ENCODE results near the gene STAT3. TPM values are rescaled to one million over a fixed set of nuclear protein-coding genes. Genes with fewer than 3 reads are reported as not detected.

The STAT3 gene
- polyA plus RNA-seq, 2 of the 4 experiments (the other 2 are of a cell fraction) = 72.8 to 97.8 TPM

- H3K4me3 ChIP-seq = no peak overlapping the region
Observed at GRCh38 chr17:42413464-42414040, 25.3 kb upstream of the STAT3 start.

More at GRCh38 chr17:42413464-42414040, 25.3 kb upstream of the STAT3 start:
- DNase-seq (ENCODE audit: low read depth in 1 of 2, low spot score in 1 of 2) (no peak), ATAC-seq (no peak), FAIRE-seq (no peak)
- Histone ChIP-seq H3K4me1 (peaks cover 64% of the 10 kb centered on the region), H3K9me3 (no peaks in the 10 kb centered on the region), H3K4me2 (no peak overlapping the region), H3K27ac (peak overlapping the region in 1 of 2 experiments; percentile 48; a peak in 3 of 6 replicates)
- TF ChIP-seq GATA3 (IDR thresholded peaks at IDR 0.05; ENCODE audit: borderline replicate concordance) (no peak), MAZ (IDR thresholded peaks at IDR 0.05; ENCODE audit: borderline replicate concordance, low read depth, low read length) (no peak), RNF2 (IDR thresholded peaks at IDR 0.05; ENCODE audit: borderline replicate concordance, low read depth) (no peak), FOSB (CRISPR knock-in tag; IDR thresholded peaks at IDR 0.05) (no peak), CHD4 (IDR thresholded peaks at IDR 0.05; ENCODE audit: borderline replicate concordance) (no peak), HMGXB4 (CRISPR knock-in tag; IDR thresholded peaks at IDR 0.05; ENCODE audit: borderline replicate concordance) (no peak), KDM1A (IDR thresholded peaks at IDR 0.05; ENCODE audit: low read depth) (no peak), HEYL (CRISPR knock-in tag; IDR thresholded peaks at IDR 0.05) (no peak), SMC3 (IDR thresholded peaks at IDR 0.05) (no peak), REST (IDR thresholded peaks at IDR 0.05) (no peak), TFCP2L1 (CRISPR knock-in tag; IDR thresholded peaks at IDR 0.05) (no peak), FOXS1 (CRISPR knock-in tag; IDR thresholded peaks at IDR 0.05) (no peak)
- TF ChIP-seq, protein P1, sequence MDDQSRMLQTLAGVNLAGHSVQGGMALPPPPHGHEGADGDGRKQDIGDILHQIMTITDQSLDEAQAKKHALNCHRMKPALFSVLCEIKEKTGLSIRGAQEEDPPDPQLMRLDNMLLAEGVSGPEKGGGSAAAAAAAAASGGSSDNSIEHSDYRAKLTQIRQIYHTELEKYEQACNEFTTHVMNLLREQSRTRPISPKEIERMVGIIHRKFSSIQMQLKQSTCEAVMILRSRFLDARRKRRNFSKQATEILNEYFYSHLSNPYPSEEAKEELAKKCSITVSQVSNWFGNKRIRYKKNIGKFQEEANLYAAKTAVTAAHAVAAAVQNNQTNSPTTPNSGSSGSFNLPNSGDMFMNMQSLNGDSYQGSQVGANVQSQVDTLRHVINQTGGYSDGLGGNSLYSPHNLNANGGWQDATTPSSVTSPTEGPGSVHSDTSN (IDR thresholded peaks at IDR 0.05) = no peak
- TF ChIP-seq, protein P2, sequence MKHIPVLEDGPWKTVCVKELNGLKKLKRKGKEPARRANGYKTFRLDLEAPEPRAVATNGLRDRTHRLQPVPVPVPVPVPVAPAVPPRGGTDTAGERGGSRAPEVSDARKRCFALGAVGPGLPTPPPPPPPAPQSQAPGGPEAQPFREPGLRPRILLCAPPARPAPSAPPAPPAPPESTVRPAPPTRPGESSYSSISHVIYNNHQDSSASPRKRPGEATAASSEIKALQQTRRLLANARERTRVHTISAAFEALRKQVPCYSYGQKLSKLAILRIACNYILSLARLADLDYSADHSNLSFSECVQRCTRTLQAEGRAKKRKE (CRISPR knock-in tag; IDR thresholded peaks at IDR 0.05; ENCODE audit: low read depth) = no peak
- POLR2A ChIA-PET = interaction anchor here (2.7 kb wide), 1 partner anchor 9 kb away, joined by 32 read pairs; the partner anchor contains the start of gene CAVIN1
- CTCF ChIA-PET = interaction anchor here (0.6 to 33.2 kb wide), 11 partner anchors 8 to 806 kb away, joined by 3 to 1360 read pairs (median 13); partner anchors contain the start of genes CAVIN1 and STAT3
- 97% methylated on average over 3 of the region's 3 CpGs for WGBS (ENCODE audit: missing lambda C conversion rate)
